Measurements from ENCODE around the gene GPR65. TPM values are rescaled to one million over a fixed set of nuclear protein-coding genes. Genes with fewer than 3 reads are reported as not detected.

The GPR65 gene
- total and polyA plus RNA-seq, 10 of the 15 experiments (the other 5 are each of a cell fraction or from before 2014, with no cell fraction given): 4.4 to 14.7 (median 9.4) TPM

DNA sequence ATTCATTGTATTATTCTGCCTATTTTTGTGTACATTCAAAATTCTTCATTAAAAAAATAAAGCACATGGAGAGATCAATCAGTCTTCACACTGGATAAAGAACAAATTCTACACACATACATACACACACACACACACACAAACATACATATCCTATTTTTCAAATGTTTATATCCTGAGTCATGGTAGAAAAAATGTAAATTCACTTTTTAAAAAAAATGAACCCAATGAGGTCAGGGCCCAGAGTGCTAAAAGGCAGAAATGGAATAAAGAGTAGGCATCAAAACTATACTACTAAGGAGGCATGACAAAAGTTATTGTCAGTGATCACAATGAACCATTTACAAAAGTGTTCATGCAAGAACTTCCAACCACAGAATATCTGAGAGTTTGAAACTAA is 29.3 kb upstream of the GPR65 start:
- ATAC-seq (no peak; the same call in 2 of the 3 replicates), DNase-seq (ENCODE audit: low read depth, low spot score) (no peak), FAIRE-seq (no peak)
- H3K4me2 ChIP-seq (ENCODE audit: control insufficient read depth, insufficient read depth): no peak overlapping the region
- TF ChIP-seq SMAD1 (IDR thresholded peaks at IDR 0.05; ENCODE audit: low read depth, partially characterized antibody) (no peak), POLR2A (IDR thresholded peaks at IDR 0.05; ENCODE audit: low read depth, low read length) (no peak), NBN (IDR thresholded peaks at IDR 0.05) (no peak), ASH2L (IDR thresholded peaks at IDR 0.05; ENCODE audit: borderline replicate concordance, low read depth) (no peak), DPF2 (IDR thresholded peaks at IDR 0.05) (no peak)
- POLR2A ChIA-PET: interaction anchor here (0.5 kb wide), 1 partner anchor 37 kb away, joined by 3 read pairs; no protein-coding TSS in a partner anchor
- no TSS peak for BruUV-seq (replicated peaks)
- H3K9ac ChIP-seq (ENCODE audit: control insufficient read depth, insufficient read depth, low read length): no peak overlapping the region
- H3K36me3 ChIP-seq (ENCODE audit: control insufficient read depth in 2 of 2, insufficient read depth in 2 of 2, low read length in 1 of 2): no peaks in the 10 kb centered on the region
- CTCF ChIA-PET: interaction anchor here (0.7 to 1.7 kb wide), 3 partner anchors 11 to 39 kb away, joined by 3 to 5 read pairs (median 5); no protein-coding TSS in a partner anchor
- intact Hi-C loops (cut with micrococcal nuclease; ENCODE audit: unreplicated experiment): no loop called here
- H3K9me3 ChIP-seq (replicated peaks; ENCODE audit: control insufficient read depth, insufficient read depth, low read length): no peaks in the 10 kb centered on the region
- H3K27me3 ChIP-seq (replicated peaks in 1 of 2; ENCODE audit: control insufficient read depth in 2 of 2, insufficient read depth in 2 of 2, low read length in 1 of 2): no peaks in the 10 kb centered on the region
- no peak overlapping the region for H3K27ac ChIP-seq (ENCODE audit: control insufficient read depth, insufficient read depth)
- no peaks in the 10 kb centered on the region for H4K20me1 ChIP-seq (ENCODE audit: control insufficient read depth, insufficient read depth)
- H3K4me1 ChIP-seq (ENCODE audit: control insufficient read depth, insufficient read depth, low read length): no peaks in the 10 kb centered on the region; the same call in 1 of the 2 replicates
- in situ Hi-C loops (cut with MboI): no loop called here
- RAD21 ChIA-PET (ENCODE audit: unreplicated experiment): interaction anchor here (1.0 kb wide), 1 partner anchor 31 kb away, joined by 3 read pairs; no protein-coding TSS in a partner anchor
- SMC1A ChIA-PET (ENCODE audit: uncharacterized antibody, unreplicated experiment): no interaction called here
- H2AFZ ChIP-seq (ENCODE audit: control insufficient read depth, low read depth, low read length): no peak overlapping the region
- no peaks in the 10 kb centered on the region for H3K79me2 ChIP-seq (ENCODE audit: control insufficient read depth, insufficient read depth, low read length)
- H3K4me3 ChIP-seq: no peak overlapping the region

DNA sequence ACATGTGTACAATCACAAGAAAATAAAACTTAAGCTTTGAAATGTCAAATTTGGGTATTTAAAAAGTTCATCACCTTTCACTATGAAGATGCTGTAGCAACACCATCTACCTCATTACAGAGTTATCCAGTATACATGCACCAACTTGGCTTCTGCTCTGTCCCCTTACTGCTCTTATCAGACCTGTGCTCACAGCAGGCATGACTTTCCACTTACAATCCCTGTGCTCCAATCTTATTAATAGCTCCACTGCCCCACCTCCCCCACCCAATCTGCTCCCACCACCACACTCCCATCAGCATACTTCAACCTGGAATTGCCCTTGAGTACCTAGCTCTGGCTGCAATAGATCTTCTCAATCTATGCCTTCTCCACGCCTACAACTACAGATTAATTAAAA is 25.2 kb upstream of the GPR65 start:
- Histone ChIP-seq H3K4me2 (ENCODE audit: control insufficient read depth, insufficient read depth) (no peak overlapping the region), H3K79me2 (ENCODE audit: control insufficient read depth, insufficient read depth, low read length) (no peaks in the 10 kb centered on the region), H3K4me1 (ENCODE audit: control insufficient read depth, insufficient read depth, low read length) (no peaks in the 10 kb centered on the region), H3K27ac (ENCODE audit: control insufficient read depth, insufficient read depth) (no peak overlapping the region), H3K4me3 (no peak overlapping the region), H3K27me3 (replicated peaks in 1 of 2; ENCODE audit: control insufficient read depth in 2 of 2, insufficient read depth in 2 of 2, low read length in 1 of 2) (no peaks in the 10 kb centered on the region), H2AFZ (ENCODE audit: control insufficient read depth, low read depth, low read length) (no peak overlapping the region), H4K20me1 (ENCODE audit: control insufficient read depth, insufficient read depth) (no peaks in the 10 kb centered on the region), H3K9ac (ENCODE audit: control insufficient read depth, insufficient read depth, low read length) (no peak overlapping the region), H3K9me3 (replicated peaks; ENCODE audit: control insufficient read depth, insufficient read depth, low read length) (no peaks in the 10 kb centered on the region), H3K36me3 (ENCODE audit: control insufficient read depth in 2 of 2, insufficient read depth in 2 of 2, low read length in 1 of 2) (no peaks in the 10 kb centered on the region)
- ChIA-PET RAD21 (ENCODE audit: unreplicated experiment) (interaction anchor here (1.2 kb wide), 1 partner anchor 13 kb away, joined by 3 read pairs; the partner anchor contains the start of gene GALC), CTCF (interaction anchor here (1.2 kb wide), 1 partner anchor 30 kb away, joined by 4 read pairs; no protein-coding TSS in a partner anchor), POLR2A (no interaction called here), SMC1A (ENCODE audit: uncharacterized antibody, unreplicated experiment) (interaction anchor here (0.8 kb wide), 1 partner anchor 13 kb away, joined by 3 read pairs; no protein-coding TSS in a partner anchor)
- in situ Hi-C loops (cut with MboI) (no loop called here), intact Hi-C loops (cut with micrococcal nuclease; ENCODE audit: unreplicated experiment) (no loop called here)
- ATAC-seq (no peak), FAIRE-seq (no peak), DNase-seq (ENCODE audit: low read depth, low spot score) (no peak)
- no peak for TF ChIP-seq TBL1XR1 (IDR thresholded peaks at IDR 0.05; ENCODE audit: low read depth, low read length)
- TF ChIP-seq SMARCA5 (IDR thresholded peaks at IDR 0.05): no peak
- TF ChIP-seq TCF12 (IDR thresholded peaks at IDR 0.05; ENCODE audit: low read depth, low read length): no peak
- TF ChIP-seq, protein P1, sequence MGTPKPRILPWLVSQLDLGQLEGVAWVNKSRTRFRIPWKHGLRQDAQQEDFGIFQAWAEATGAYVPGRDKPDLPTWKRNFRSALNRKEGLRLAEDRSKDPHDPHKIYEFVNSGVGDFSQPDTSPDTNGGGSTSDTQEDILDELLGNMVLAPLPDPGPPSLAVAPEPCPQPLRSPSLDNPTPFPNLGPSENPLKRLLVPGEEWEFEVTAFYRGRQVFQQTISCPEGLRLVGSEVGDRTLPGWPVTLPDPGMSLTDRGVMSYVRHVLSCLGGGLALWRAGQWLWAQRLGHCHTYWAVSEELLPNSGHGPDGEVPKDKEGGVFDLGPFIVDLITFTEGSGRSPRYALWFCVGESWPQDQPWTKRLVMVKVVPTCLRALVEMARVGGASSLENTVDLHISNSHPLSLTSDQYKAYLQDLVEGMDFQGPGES (IDR thresholded peaks at IDR 0.05): no peak
- TF ChIP-seq CHD1 (IDR thresholded peaks at IDR 0.05; ENCODE audit: low read depth, low read length): no peak
- TF ChIP-seq WRNIP1 (IDR thresholded peaks at IDR 0.05; ENCODE audit: borderline replicate concordance, low read depth, low read length): no peak
- TF ChIP-seq BMI1 (IDR thresholded peaks at IDR 0.05; ENCODE audit: borderline replicate concordance): no peak
- BruUV-seq (replicated peaks): no TSS peak
- WGBS (ENCODE audit: insufficient coverage, insufficient replicate concordance, low lambda C conversion rate, missing lambda C conversion rate): 100% methylated on average over 1 of the region's 1 CpG

All from GM12878 (cell line).